ENCODE results near the gene NTSR2. TPM values are rescaled to one million over a fixed set of nuclear protein-coding genes. Genes with fewer than 3 reads are reported as not detected.

NTSR2 gene
- polyA plus RNA-seq, 2 of the 4 experiments (the other 2 are of a cell fraction): not detected

GRCh38 chr2:11616851-11617415 lies 53.1 kb downstream of the NTSR2 start:
- Histone ChIP-seq H3K4me3 (no peak overlapping the region), H3K4me2 (no peak overlapping the region), H3K4me1 (peaks cover 6% of the 10 kb centered on the region; the same call in 2 of the 3 replicates), H3K27ac (no peak overlapping the region), H3K9me3 (no peaks in the 10 kb centered on the region)
- DNase-seq (ENCODE audit: low read depth in 1 of 2, low spot score in 1 of 2): no peak
- no peak for FAIRE-seq
- ChIA-PET POLR2A (no interaction called here), CTCF (interaction anchor here (1.0 to 1.7 kb wide), 2 partner anchors 13 to 34 kb away, joined by 3 to 6 read pairs; no protein-coding TSS in a partner anchor)
- no peak for ATAC-seq
- TF ChIP-seq RAD21 (conservative IDR thresholded peaks at IDR 0.05 in 1 of 2, IDR thresholded peaks at IDR 0.05 in 1 of 2) (no peak), RFX5 (IDR thresholded peaks at IDR 0.05) (no peak), ZNF302 (CRISPR knock-in tag; IDR thresholded peaks at IDR 0.05) (no peak), PHF8 (IDR thresholded peaks at IDR 0.05; ENCODE audit: borderline replicate concordance, low read depth) (no peak), HMGXB4 (CRISPR knock-in tag; IDR thresholded peaks at IDR 0.05; ENCODE audit: borderline replicate concordance) (no peak), SREBF2 (IDR thresholded peaks at IDR 0.05) (no peak), EP300 (IDR thresholded peaks at IDR 0.05) (no peak), RARB (CRISPR knock-in tag; IDR thresholded peaks at IDR 0.05) (no peak), FOXS1 (CRISPR knock-in tag; IDR thresholded peaks at IDR 0.05) (no peak), ZSCAN20 (CRISPR knock-in tag; IDR thresholded peaks at IDR 0.05) (no peak), GATA3 (IDR thresholded peaks at IDR 0.05; ENCODE audit: borderline replicate concordance) (no peak), PBX3 (IDR thresholded peaks at IDR 0.05) (no peak), JUNB (IDR thresholded peaks at IDR 0.05) (no peak), JUN (IDR thresholded peaks at IDR 0.05) (no peak)
- 71% methylated on average over 19 of the region's 19 CpGs for WGBS (ENCODE audit: missing lambda C conversion rate)

GRCh38 chr2:11616097-11616687 lies 53.8 kb downstream of the NTSR2 start:
- Histone ChIP-seq H3K27ac (no peak overlapping the region), H3K4me1 (peaks cover 6% of the 10 kb centered on the region; the same call in 2 of the 3 replicates), H3K4me3 (no peak overlapping the region), H3K4me2 (no peak overlapping the region), H3K9me3 (no peaks in the 10 kb centered on the region)
- DNase-seq (ENCODE audit: low read depth in 1 of 2, low spot score in 1 of 2) (no peak), FAIRE-seq (no peak), ATAC-seq (no peak)
- CTCF ChIA-PET: no interaction called here
- POLR2A ChIA-PET: no interaction called here
- 54% methylated on average over 14 of the region's 14 CpGs for WGBS (ENCODE audit: missing lambda C conversion rate)
- TF ChIP-seq GATA3 (IDR thresholded peaks at IDR 0.05; ENCODE audit: borderline replicate concordance): no peak
- no peak for TF ChIP-seq RARB (CRISPR knock-in tag; IDR thresholded peaks at IDR 0.05)
- no peak for TF ChIP-seq JUN (IDR thresholded peaks at IDR 0.05)
- TF ChIP-seq FOSL2 (IDR thresholded peaks at IDR 0.05): no peak
- TF ChIP-seq FOSL2 (CRISPR knock-in tag; IDR thresholded peaks at IDR 0.05): no peak
- no peak for TF ChIP-seq FOSB (CRISPR knock-in tag; IDR thresholded peaks at IDR 0.05)
- TF ChIP-seq MAFK (IDR thresholded peaks at IDR 0.05; ENCODE audit: partially characterized antibody): no peak
- no peak for TF ChIP-seq POLR2A (IDR thresholded peaks at IDR 0.05; ENCODE audit: low read length)
- no peak for TF ChIP-seq RAD21 (conservative IDR thresholded peaks at IDR 0.05 in 1 of 2, IDR thresholded peaks at IDR 0.05 in 1 of 2)

- POLR2A ChIA-PET: no interaction called here
- DNase-seq (ENCODE audit: low read depth in 1 of 2, low spot score in 1 of 2): no peak
- CTCF ChIA-PET: no interaction called here
Observed at GRCh38 chr2:11615209-11615608, 54.8 kb downstream of the NTSR2 start.

More at GRCh38 chr2:11615209-11615608, 54.8 kb downstream of the NTSR2 start:
- H3K4me3 ChIP-seq: no peak overlapping the region
- no peaks in the 10 kb centered on the region for H3K9me3 ChIP-seq
- no peak for ATAC-seq
- no peak overlapping the region for H3K4me2 ChIP-seq
- FAIRE-seq: no peak
- peaks cover 6% of the 10 kb centered on the region; the same call in 2 of the 3 replicates for H3K4me1 ChIP-seq
- TF ChIP-seq CTCF (IDR thresholded peaks at IDR 0.05) (no peak), RARB (CRISPR knock-in tag; IDR thresholded peaks at IDR 0.05) (no peak), CHD4 (IDR thresholded peaks at IDR 0.05; ENCODE audit: borderline replicate concordance) (no peak)
- 42% methylated on average over 3 of the region's 3 CpGs for WGBS (ENCODE audit: missing lambda C conversion rate)
- no peak overlapping the region for H3K27ac ChIP-seq

Data from A549 (cell line).